HG03097 (cell line): ENCODE data around the gene ABLIM3.

Experiments
- ATAC-seq: cut with Tn5 transposase; IDR thresholded peaks from one replicate; pipeline ENCODE4 v1.9.1; 2021; ENCODE audit not compliant: unreplicated experiment, low FRiP score

Gene ABLIM3

DNA sequence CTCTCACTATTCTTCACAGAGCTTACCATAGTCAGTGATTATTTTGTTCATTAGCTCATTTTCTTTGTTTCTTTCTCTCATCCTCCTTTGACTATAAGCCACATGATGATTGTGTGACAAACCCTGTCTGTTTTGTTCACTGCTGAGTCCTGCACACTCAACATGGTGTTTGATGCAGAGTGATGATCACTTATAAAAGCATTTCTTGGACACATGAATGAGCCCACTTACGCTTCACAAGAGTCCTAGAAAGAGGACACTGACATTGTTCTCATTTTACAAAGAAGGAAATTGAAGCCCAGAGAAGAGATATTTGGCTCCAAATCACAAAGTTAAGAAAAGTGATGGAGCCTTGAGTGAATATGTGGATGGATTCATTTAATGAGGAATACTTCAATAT is 13.4 kb downstream of the ABLIM3 start:
- no peak for ATAC-seq

DNA sequence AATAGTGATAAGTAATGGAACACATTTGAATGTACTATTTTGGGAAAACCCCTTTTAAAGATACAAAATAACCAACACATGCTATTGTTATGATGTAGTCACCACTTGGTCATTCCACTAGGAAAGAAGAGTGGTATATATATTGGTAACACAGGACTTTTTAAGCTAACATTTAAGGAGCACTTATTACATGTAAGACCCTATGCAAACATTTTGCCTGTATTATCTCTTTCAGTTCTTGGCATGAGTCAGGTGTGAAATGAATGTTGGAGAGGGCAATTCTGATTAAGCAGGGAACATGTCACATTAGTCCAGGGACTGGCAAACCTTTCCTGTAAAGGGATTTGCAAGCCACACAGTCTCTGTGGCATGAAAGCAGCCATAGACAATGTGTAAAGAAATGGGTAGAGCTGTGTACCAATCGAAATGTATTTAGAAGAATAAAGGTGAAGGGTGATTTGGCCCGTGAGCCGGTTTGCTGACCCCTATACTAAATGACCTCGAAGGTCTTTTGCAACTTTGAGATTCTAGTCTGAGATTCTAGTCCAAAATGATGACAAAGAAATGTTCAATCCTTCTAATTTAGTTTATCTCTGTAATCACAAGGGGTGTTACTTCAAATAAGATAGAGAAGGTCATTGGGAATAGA is 15.3 kb downstream of the ABLIM3 start:
- no peak for ATAC-seq

DNA sequence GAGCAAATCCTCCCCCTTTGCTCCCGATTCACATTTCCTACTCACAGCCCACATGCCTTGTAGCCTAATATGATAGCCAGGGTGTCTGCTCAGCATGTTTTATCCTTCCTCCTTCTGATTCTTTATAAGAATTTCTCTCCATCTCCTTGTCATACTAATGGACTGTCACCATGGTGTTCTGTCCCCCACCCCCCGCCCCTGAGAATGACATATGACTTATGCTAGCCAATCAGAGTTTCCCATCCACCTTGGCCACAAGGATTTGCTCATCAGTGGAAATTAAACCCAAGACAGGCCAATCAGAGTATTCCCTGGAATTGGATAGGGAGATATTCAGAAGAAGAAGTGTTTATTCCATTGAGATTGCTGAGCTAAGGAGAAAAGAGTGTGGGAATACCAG is 16.0 kb downstream of the ABLIM3 start:
- no peak for ATAC-seq

GRCh38 chr5:149160291-149160787 is 19.0 kb downstream of the ABLIM3 start:
- ATAC-seq: no peak

DNA sequence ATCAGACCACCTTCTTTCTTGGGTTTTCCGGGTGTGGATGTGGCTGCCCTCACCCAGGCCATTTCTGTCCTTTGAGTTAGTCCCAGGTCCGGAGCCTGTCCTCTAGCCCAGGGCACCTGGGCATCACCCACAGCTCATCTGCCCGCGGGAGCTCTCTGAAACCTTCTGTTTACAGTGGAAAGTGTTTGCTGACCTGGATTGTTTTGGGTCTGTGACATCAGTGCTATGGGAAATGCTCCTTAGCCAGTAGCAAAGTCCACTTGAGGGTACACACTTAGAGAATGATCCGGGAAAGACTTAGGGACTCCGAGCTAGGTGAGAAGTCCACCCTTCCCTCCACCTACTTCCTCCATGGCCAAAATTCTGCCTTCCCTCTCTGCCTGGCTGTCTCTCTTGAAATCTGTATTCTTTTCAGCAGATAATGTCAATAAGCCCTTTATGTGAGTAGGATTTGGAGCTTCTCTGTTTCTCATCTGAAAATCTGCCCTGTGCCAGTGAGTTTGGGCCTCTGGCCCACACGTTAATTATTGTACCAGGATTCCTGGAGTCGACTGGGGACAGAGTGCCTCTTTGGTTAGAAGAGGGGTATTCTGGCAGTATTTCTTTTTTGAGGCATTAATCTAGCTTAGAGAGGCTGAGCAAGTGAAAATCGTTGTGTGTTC is 19.9 kb downstream of the ABLIM3 start:
- ATAC-seq: no peak

GRCh38 chr5:149161850-149162249 is 20.6 kb downstream of the ABLIM3 start:
- ATAC-seq: no peak

DNA sequence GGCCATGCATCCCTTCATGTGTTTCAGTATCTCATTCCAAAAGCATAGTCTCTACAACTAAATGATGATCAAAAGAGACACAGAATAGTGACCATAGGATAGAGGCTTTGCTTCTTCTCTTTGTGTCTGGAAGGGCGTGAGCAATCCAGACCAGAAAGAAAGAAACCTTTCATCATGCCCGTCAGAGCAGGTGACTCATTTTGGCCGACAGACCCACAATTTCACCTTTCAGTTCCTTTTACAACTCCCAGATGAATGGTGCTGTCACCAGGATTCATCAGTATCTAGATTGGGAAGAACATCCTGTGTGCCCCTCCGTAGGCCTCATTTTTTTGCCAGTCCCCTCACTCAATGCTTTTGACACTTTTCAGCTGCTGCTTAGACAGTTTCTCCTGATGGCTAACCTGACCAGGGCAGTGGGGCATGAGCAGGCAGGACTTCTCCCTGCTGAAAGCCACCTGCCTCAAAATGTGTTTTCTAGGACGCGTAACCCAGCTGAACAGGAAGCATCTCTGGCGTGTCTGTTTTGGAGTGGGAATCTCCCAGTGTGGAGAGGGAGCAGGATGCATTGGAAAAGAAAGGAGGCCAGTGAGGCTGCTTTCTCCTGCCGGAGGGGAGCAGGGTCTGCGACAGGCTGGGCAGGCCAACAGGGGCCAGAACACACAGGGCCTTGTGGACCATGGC is 21.2 kb downstream of the ABLIM3 start:
- ATAC-seq: no peak

DNA sequence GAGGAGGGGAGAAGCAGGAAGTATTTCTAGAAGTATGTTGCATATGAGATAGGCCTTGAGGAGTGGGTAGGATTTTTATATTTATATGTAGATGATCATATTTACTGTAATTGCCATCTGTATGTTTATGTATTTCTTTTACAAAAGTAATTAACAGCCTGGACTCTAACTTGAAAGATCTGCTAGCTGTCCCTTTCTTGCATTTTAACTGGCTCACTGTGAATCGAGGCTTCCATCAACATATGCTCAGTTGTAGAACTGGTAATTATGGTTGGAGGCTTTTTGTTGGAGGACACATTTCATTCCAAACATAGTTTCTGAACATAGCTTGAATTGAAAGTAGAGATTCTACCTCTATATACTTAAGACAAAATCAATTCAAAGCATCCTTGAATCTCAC is 23.4 kb downstream of the ABLIM3 start:
- ATAC-seq: no peak

GRCh38 chr5:149166128-149166527 is 24.8 kb downstream of the ABLIM3 start:
- no peak for ATAC-seq

- no peak for ATAC-seq
These were observed 25.4 kb downstream of the ABLIM3 start for GRCh38 chr5:149166591-149167100.

DNA sequence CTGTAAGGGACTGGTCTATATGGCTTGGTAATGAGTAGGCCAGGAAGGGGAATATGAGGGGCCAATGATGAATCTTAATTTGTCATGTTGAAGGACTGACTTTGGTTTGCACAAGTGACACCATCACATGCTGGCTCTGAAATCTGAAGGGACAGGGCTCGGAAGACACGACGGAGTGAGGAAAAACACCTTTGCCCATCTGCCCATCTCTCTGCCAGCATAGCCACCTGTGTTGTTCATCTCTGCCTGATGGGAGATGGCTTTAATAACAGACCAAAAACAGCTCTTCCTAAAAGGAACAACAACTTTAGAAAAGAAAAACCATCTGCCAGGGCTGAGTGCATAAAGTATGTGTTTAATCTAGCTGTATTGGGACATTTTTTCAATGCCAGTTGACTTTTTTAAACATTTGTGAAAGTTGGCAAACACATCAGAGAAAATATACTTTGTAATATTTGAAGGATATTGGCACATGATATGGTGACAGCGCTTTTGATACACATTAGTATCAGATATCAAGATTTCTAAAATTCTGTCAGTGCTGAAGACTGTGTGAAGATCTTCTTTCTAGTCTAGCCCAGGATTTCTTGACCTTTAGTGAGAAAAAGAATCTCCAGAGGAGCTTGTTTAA is 27.1 kb downstream of the ABLIM3 start:
- no peak for ATAC-seq

DNA sequence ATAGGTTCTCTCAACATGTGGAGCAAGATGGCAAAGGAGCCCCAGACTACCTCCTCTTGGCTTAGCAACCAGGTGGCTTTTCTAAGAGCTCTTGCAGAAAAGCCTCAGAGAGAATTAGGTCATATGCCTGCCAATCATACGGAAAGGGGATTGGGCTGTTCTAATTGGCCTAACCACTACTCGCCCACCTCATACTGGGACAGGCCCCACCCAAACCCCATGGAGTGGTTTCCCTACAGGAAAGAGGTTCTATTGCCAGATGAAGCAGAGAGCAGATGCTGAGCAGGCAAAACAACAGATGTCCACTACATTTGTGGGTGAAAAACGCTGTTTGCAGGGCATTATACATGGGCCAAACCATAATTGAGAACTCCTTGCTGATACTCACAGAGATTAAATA is 29.0 kb downstream of the ABLIM3 start:
- ATAC-seq: no peak

DNA sequence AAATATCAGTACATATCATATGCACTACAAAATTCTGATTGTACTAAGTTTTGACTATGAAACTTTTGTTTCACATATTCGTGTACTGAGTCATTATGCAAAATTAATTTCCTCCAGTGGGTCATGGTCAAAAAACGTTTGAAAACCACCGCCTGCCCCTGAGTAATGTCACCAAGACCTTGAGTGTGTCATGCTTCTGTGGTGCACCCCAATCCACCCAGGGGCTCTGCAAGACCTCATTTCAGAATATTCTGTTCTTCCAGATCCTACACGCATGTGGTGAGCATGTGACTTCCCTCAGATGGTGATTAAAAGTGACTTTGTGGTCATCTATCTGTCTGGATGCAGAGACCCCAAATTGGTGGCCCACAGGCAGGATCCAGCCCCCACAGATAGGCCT is 31.0 kb downstream of the ABLIM3 start:
- no peak for ATAC-seq

- no peak for ATAC-seq
These were observed 31.6 kb downstream of the ABLIM3 start for GRCh38 chr5:149172709-149173505.

- no peak for ATAC-seq
These were observed 33.5 kb downstream of the ABLIM3 start for GRCh38 chr5:149174847-149175234.

- ATAC-seq: no peak
These were observed 34.2 kb downstream of the ABLIM3 start for GRCh38 chr5:149175346-149176105.

GRCh38 chr5:149177339-149177843 is 36.1 kb downstream of the ABLIM3 start:
- no peak for ATAC-seq

DNA sequence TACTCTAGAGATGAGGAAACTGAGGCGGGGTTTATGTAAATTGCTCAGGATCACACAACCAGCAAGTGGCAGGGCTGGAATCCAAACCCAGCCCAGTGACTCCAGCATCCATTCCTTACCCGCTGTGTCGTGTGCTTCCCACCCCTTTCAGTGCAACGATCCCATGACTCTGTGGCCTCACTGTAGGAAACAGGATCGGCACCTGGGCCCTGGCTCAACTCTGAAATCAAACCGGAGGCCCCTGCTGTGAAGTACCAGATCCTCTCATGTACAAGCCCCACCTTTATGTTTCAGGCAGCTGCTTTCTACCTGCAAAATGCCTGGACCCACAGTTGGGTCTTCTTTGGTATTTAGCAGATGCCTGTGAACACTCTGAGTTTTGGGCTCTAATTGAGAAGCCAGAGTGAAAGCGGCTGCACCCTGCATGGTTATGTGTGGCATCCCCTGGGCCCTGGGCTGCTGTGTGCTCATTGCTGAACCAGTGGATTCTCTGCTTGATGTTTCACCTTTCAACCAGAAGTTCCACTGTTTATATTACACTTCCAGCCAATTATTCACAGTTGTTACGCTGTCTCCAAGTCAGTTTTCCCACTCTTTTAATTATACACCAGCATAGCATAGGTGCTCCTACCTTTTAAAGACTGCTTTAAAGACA is 36.7 kb downstream of the ABLIM3 start:
- ATAC-seq: no peak

GRCh38 chr5:149181732-149182131 is 40.4 kb downstream of the ABLIM3 start:
- no peak for ATAC-seq
